ENCODE data around the gene FXYD5. TPM values are rescaled to one million over a fixed set of nuclear protein-coding genes. Genes with fewer than 3 reads are reported as not detected.

The FXYD5 gene
- polyA plus RNA-seq, 2 of the 4 experiments (the other 2 are of a cell fraction) = 70.8 to 113 TPM

- 51% methylated on average over 2 of the region's 2 CpGs for whole genome bisulfite sequencing (ENCODE audit: missing lambda C conversion rate)
- CTCF ChIA-PET = interaction anchor here (1.0 to 3.7 kb wide), 10 partner anchors 8 to 63 kb away, joined by 3 to 29 read pairs (median 6); partner anchors contain the start of gene LGI4
- no peak overlapping the region for H3K27ac ChIP-seq
- no peak overlapping the region for H3K4me3 ChIP-seq
- DNase-seq (ENCODE audit: low read depth in 1 of 2, low spot score in 1 of 2) = no peak
- FAIRE-seq = peak; percentile 7
- H3K9me3 ChIP-seq = peaks cover 6% of the 10 kb centered on the region; the same call in 1 of the 3 replicates
- ATAC-seq = no peak
- no peak overlapping the region for H3K4me2 ChIP-seq
- POLR2A ChIA-PET = interaction anchor here (0.6 kb wide), 1 partner anchor 794 kb away, joined by 6 read pairs; no protein-coding TSS in a partner anchor
- H3K4me1 ChIP-seq = peaks cover 6% of the 10 kb centered on the region; the same call in 1 of the 3 replicates
- no peak for TF ChIP-seq CTCF (IDR thresholded peaks at IDR 0.05)
- no peak for TF ChIP-seq BCL3 (IDR thresholded peaks at IDR 0.05)
- TF ChIP-seq GATA3 (IDR thresholded peaks at IDR 0.05; ENCODE audit: borderline replicate concordance) = no peak
- TF ChIP-seq POLR2AphosphoS2 (conservative IDR thresholded peaks at IDR 0.05; ENCODE audit: low read length) = no peak
- no peak for TF ChIP-seq ZFP36 (IDR thresholded peaks at IDR 0.05; ENCODE audit: borderline replicate concordance, partially characterized antibody)
- TF ChIP-seq, protein P1, sequence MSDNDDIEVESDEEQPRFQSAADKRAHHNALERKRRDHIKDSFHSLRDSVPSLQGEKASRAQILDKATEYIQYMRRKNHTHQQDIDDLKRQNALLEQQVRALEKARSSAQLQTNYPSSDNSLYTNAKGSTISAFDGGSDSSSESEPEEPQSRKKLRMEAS (IDR thresholded peaks at IDR 0.05) = no peak
These were observed 47.5 kb upstream of the FXYD5 start for GRCh38 chr19:35106898-35107541.

DNA sequence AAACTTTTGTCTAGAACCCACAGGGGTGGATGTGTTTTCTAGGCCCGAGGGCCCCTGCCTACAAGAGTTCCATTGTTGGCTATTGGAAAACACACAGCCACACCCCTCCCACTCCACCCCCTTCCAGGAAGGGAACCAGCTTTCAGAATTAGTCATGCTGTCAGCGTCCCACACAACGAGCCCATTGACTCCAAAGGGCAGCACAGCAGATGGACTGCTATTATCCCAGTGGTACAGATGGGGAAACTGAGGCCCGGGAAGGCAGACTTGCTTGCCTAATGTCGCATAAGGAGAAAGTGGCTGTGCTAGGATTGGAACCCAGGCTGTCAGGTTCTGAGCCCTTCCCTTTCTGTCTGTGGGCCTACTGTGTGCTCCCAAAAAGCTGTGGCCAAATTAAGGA, 47.0 kb upstream of the FXYD5 start:
- TF ChIP-seq, protein P2, sequence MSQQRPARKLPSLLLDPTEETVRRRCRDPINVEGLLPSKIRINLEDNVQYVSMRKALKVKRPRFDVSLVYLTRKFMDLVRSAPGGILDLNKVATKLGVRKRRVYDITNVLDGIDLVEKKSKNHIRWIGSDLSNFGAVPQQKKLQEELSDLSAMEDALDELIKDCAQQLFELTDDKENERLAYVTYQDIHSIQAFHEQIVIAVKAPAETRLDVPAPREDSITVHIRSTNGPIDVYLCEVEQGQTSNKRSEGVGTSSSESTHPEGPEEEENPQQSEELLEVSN (IDR thresholded peaks at IDR 0.05; ENCODE audit: borderline replicate concordance, low read depth) = no peak
- TF ChIP-seq CHD4 (IDR thresholded peaks at IDR 0.05; ENCODE audit: borderline replicate concordance) (0 out of 2 replicates have a peak, but pooled peaks have one; percentile 40), RNF2 (IDR thresholded peaks at IDR 0.05; ENCODE audit: borderline replicate concordance, low read depth) (no peak), FOSL2 (IDR thresholded peaks at IDR 0.05) (no peak), FOSL2 (CRISPR knock-in tag; IDR thresholded peaks at IDR 0.05) (0 out of 2 replicates have a peak, but pooled peaks have one; percentile 23)

GRCh38 chr19:35108730-35109129, 45.8 kb upstream of the FXYD5 start:
- 73% methylated on average over 11 of the region's 11 CpGs for WGBS (ENCODE audit: missing lambda C conversion rate)
- Histone ChIP-seq H3K9me3 (peaks cover 6% of the 10 kb centered on the region; the same call in 1 of the 3 replicates), H3K4me1 (peaks cover 6% of the 10 kb centered on the region; the same call in 1 of the 3 replicates), H3K4me3 (no peak overlapping the region), H3K27ac (no peak overlapping the region), H3K4me2 (no peak overlapping the region)
- CTCF ChIA-PET = interaction anchor here (1.1 to 3.7 kb wide), 5 partner anchors 9 to 64 kb away, joined by 3 to 29 read pairs (median 4); partner anchors contain the start of gene LGI4
- ATAC-seq (no peak), DNase-seq (ENCODE audit: low read depth in 1 of 2, low spot score in 1 of 2) (no peak), FAIRE-seq (no peak)
- POLR2A ChIA-PET = no interaction called here
- no peak for TF ChIP-seq MAZ (IDR thresholded peaks at IDR 0.05; ENCODE audit: borderline replicate concordance, low read depth, low read length)
- TF ChIP-seq JUN (IDR thresholded peaks at IDR 0.05) = no peak
- TF ChIP-seq RNF2 (IDR thresholded peaks at IDR 0.05; ENCODE audit: borderline replicate concordance, low read depth) = no peak
- no peak for TF ChIP-seq ELK1 (IDR thresholded peaks at IDR 0.05; ENCODE audit: low read depth, low read length)
- TF ChIP-seq SMC3 (IDR thresholded peaks at IDR 0.05) = no peak
- no peak for TF ChIP-seq NPAS2 (CRISPR knock-in tag; IDR thresholded peaks at IDR 0.05; ENCODE audit: borderline replicate concordance)
- TF ChIP-seq, protein P3, sequence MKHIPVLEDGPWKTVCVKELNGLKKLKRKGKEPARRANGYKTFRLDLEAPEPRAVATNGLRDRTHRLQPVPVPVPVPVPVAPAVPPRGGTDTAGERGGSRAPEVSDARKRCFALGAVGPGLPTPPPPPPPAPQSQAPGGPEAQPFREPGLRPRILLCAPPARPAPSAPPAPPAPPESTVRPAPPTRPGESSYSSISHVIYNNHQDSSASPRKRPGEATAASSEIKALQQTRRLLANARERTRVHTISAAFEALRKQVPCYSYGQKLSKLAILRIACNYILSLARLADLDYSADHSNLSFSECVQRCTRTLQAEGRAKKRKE (CRISPR knock-in tag; IDR thresholded peaks at IDR 0.05; ENCODE audit: low read depth) = no peak
- TF ChIP-seq ESRRA (IDR thresholded peaks at IDR 0.05; ENCODE audit: borderline replicate concordance, low read length) = no peak
- TF ChIP-seq ZC3H11A (IDR thresholded peaks at IDR 0.05) = no peak
- TF ChIP-seq CEBPB (IDR thresholded peaks at IDR 0.05) = no peak
- no peak for TF ChIP-seq BCL3 (IDR thresholded peaks at IDR 0.05)
- TF ChIP-seq, protein P4, sequence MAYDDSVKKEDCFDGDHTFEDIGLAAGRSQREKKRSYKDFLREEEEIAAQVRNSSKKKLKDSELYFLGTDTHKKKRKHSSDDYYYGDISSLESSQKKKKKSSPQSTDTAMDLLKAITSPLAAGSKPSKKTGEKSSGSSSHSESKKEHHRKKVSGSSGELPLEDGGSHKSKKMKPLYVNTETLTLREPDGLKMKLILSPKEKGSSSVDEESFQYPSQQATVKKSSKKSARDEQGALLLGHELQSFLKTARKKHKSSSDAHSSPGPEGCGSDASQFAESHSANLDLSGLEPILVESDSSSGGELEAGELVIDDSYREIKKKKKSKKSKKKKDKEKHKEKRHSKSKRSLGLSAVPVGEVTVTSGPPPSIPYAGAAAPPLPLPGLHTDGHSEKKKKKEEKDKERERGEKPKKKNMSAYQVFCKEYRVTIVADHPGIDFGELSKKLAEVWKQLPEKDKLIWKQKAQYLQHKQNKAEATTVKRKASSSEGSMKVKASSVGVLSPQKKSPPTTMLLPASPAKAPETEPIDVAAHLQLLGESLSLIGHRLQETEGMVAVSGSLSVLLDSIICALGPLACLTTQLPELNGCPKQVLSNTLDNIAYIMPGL (CRISPR knock-in tag; IDR thresholded peaks at IDR 0.05; ENCODE audit: borderline replicate concordance) = no peak

More for the DNA sequence above, 47.0 kb upstream of the FXYD5 start:
- no peak overlapping the region for H3K4me2 ChIP-seq
- WGBS (ENCODE audit: missing lambda C conversion rate) = 2% methylated on average over 5 of the region's 5 CpGs
- DNase-seq (ENCODE audit: low read depth in 1 of 2, low spot score in 1 of 2) = peak in 1 of 2 experiments; percentile 55
- no peak for ATAC-seq
- no peak overlapping the region for H3K4me3 ChIP-seq
- ChIA-PET CTCF (interaction anchor here (1.0 to 3.7 kb wide), 7 partner anchors 8 to 63 kb away, joined by 3 to 29 read pairs (median 5); partner anchors contain the start of gene LGI4), POLR2A (no interaction called here)
- peaks cover 6% of the 10 kb centered on the region; the same call in 1 of the 3 replicates for H3K9me3 ChIP-seq
- no peak for FAIRE-seq
- peaks cover 6% of the 10 kb centered on the region; the same call in 1 of the 3 replicates for H3K4me1 ChIP-seq
- H3K27ac ChIP-seq = no peak overlapping the region
